NT2/D1 (cell line): ENCODE measurements around the gene AZIN2.

Source experiments
- YY1 ChIP-seq: IDR thresholded peaks from 2 replicates; pipeline ENCODE4 v1.6.1; 2011; ENCODE audit not compliant: insufficient read length, insufficient read depth
- ZNF274 ChIP-seq: IDR thresholded peaks from 2 replicates; pipeline ENCODE4 v1.6.1; 2011; ENCODE audit warnings: mild to moderate bottlenecking, low read depth, low read length

DNA sequence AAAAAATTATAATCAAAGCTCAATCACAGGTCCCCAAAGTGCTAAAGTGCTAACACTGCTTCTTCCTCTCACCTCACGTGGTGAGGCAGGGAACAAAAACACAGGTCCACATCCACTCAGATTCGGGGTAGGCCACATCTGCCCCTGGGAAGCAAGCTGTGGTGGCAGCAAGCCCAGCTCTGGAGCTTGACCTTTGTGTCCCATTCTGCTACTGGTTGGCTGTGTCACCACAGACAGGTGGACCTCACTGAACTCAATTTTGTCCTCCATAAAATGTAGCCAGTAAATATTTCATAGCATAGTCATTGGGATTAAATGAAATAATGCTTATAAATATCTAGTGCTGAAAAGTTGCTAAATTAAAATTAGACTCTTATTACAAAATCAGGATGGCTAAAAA, 8.5 kb downstream of the AZIN2 start:
- TF ChIP-seq YY1 (no peak), ZNF274 (no peak)
